Thoracic aorta (tissue), 2 donors: ENCODE results near the gene KIAA0930. TPM values are rescaled to one million over a fixed set of nuclear protein-coding genes. Genes with fewer than 3 reads are reported as not detected.
"Not testable (repeated sequence)": the region's sequence is repeated elsewhere in the genome, so short reads cannot be mapped to it uniquely, and the experiment has no call there.

Experiments used
- ATAC-seq: fragments of 150-250 bp; one replicate; pipeline ENCODE4 v1.8.0; 2017; ENCODE audit warnings: low read depth; ENCODE audit not compliant: insufficient number of reproducible peaks, low FRiP score
- DNase-seq: peaks from one replicate; pipeline ENCODE4 v3.0.0-alpha.2; 2020; ENCODE audit warnings: low spot score
- H3K27ac ChIP-seq, 2 donors: fragments of 200-600 bp; sonication (generic); 1 replicate in 1 of 2; 2 replicates in 1 of 2; pipeline ENCODE4 v1.5.1; 2016; ENCODE audit warnings: mild to moderate bottlenecking in 2 of 2, moderate library complexity in 2 of 2
- H3K27me3 ChIP-seq: fragments of 200-600 bp; sonication (generic); replicated peaks from 2 replicates; pipeline ENCODE4 v1.6.0; 2016; ENCODE audit warnings: mild to moderate bottlenecking; ENCODE audit not compliant: insufficient read depth
- H3K36me3 ChIP-seq: fragments of 200-600 bp; sonication (generic); one replicate; pipeline ENCODE4 v1.5.1; 2016
- H3K4me1 ChIP-seq, 2 donors: fragments of 200-600 bp; sonication (generic); 1 replicate in 1 of 2; 2 replicates in 1 of 2; pipeline versions ENCODE4 v1.5.1 to v1.6.0; 2016; ENCODE audit warnings: low read depth in 2 of 2, mild to moderate bottlenecking in 1 of 2; ENCODE audit not compliant: control insufficient read depth in 1 of 2
- H3K4me3 ChIP-seq: fragments of 200-600 bp; sonication (generic); 2 replicates; pipeline ENCODE4 v1.5.1; 2016; ENCODE audit warnings: mild to moderate bottlenecking
- H3K9me3 ChIP-seq: fragments of 200-600 bp; sonication (generic); 2 replicates; pipeline ENCODE4 v1.5.1; 2016
- CTCF ChIP-seq: fragments of 200-600 bp; sonication (generic); IDR thresholded peaks from one replicate; pipeline ENCODE4 v1.5.1; 2019; ENCODE audit warnings: antibody characterized with exemption
- total RNA-seq, 2 donors: library from RNA; depleted of rRNA; stranded (reverse); fragments of >200 nt; gene quantifications; one replicate each; pipeline versions ENCODE4 v1.1.0 to v1.2.3, GENCODE V29; 2016

Gene KIAA0930
- total RNA-seq, 2 donors from 2014 or later = 76.9 to 99.1 TPM

DNA sequence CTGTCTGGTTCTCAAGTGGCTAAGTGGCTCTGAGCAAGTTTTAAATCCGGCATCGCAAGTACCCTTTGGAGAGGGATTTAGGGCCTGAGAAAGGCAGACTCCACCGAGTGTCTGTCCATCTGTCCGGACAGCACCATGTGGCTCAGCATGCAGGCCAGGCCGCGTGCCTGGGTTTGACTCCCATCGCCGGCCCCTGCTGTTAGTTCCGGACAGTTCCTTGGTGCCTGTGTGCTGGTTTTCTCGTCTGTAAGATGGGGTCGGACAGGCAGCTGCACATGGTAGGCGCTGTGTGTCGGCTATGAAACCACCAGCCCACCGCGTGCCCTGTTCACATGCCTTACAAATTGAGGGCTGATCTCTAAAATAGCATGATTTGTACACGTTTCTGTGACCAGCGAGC, 46.0 kb downstream of the KIAA0930 start:
- H3K36me3 ChIP-seq = peaks cover 44% of the 10 kb centered on the region

GRCh38 chr22:45192701-45193187, 48.0 kb downstream of the KIAA0930 start:
- DNase-seq (no peak), ATAC-seq (no peak)
- no peaks in the 10 kb centered on the region for H3K4me1 ChIP-seq
- H3K9me3 ChIP-seq = no peaks in the 10 kb centered on the region
- peaks cover 35% of the 10 kb centered on the region for H3K36me3 ChIP-seq
- TF ChIP-seq CTCF = no peak
- H3K27me3 ChIP-seq = no peaks in the 10 kb centered on the region
- H3K27ac ChIP-seq = no peak overlapping the region
- H3K4me3 ChIP-seq = no peak overlapping the region

More for the DNA sequence above, 46.0 kb downstream of the KIAA0930 start:
- no peak for ATAC-seq
- no peak for TF ChIP-seq CTCF
- Histone ChIP-seq H3K27me3 (no peaks in the 10 kb centered on the region), H3K4me3 (no peak overlapping the region), H3K4me1 (no peaks in the 10 kb centered on the region), H3K27ac (no peak overlapping the region), H3K9me3 (no peaks in the 10 kb centered on the region)
- no peak for DNase-seq

- ATAC-seq, DNase-seq, H3K9me3 ChIP-seq: not testable (repeated sequence)
These were observed 48.9 kb downstream of the KIAA0930 start for GRCh38 chr22:45191746-45192145.

DNA sequence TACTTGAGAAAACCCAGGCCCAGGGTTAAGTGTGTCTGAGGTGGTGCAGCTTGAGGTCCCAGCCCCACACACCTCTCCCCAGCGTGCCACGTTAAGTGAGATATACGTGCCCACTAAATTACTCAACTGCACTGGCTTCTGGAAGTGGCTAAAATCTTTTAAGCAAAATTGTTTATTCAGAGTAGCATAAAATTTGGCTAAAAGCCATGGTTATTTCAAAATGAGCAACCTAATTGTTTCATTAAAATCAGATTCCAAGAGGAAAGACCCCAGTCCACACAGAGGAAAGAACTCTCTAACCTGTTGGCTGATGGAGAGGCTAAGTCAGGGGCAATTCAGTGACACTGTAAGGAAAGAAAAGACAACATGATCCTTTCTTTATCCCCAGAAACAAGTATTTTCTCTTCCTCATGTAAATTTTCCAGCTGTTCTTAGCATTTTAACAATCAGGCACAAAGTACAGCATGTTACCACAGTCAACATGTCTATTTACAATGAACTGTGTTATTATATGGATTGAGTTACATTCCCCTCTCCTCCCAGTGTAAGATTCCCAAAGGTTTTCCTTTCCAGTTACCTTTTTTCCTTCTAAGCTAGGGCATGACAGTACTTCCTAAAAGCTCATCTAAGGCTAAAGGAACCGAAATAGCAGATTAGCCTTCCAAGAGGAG, 50.4 kb downstream of the KIAA0930 start:
- Histone ChIP-seq H3K4me1 (no peaks in the 10 kb centered on the region), H3K27ac (no peak overlapping the region), H3K27me3 (no peaks in the 10 kb centered on the region), H3K36me3 (peaks cover 14% of the 10 kb centered on the region), H3K9me3 (no peaks in the 10 kb centered on the region), H3K4me3 (no peak overlapping the region)
- no peak for DNase-seq
- no peak for TF ChIP-seq CTCF
- ATAC-seq = no peak

More at GRCh38 chr22:45191746-45192145, 48.9 kb downstream of the KIAA0930 start:
- not testable (repeated sequence) for H3K4me1 ChIP-seq, H3K27ac ChIP-seq, H3K4me3 ChIP-seq, H3K27me3 ChIP-seq
- peaks cover 25% of the 10 kb centered on the region for H3K36me3 ChIP-seq

- H3K4me1 ChIP-seq = no peaks in the 10 kb centered on the region
- no peak overlapping the region for H3K4me3 ChIP-seq
- no peaks in the 10 kb centered on the region for H3K27me3 ChIP-seq
- H3K36me3 ChIP-seq = peaks cover 18% of the 10 kb centered on the region
- H3K9me3 ChIP-seq = no peaks in the 10 kb centered on the region
- no peak for DNase-seq
- no peak for TF ChIP-seq CTCF
- no peak overlapping the region for H3K27ac ChIP-seq
- ATAC-seq = no peak
These were observed 51.9 kb downstream of the KIAA0930 start for GRCh38 chr22:45188779-45189178.

DNA sequence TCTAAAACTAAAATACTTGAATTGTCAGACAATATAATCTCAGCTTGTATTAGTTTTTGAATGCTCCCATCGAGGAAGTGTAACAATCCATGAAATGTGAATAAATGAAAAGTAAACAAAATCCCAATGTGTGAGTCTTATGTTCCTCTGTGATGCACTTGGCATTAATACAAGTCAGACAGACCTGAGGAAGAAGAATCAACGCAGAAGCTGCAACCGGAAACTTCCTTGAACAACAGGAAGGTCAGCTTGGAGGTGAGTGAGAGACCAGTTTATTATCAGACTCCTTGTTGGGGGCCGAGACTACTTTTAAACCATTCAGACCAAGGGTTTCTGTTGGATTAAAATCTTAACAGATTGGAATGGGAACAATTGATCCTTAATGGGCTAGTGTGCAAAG, 52.8 kb downstream of the KIAA0930 start:
- Histone ChIP-seq H3K36me3 (peaks cover 23% of the 10 kb centered on the region), H3K27me3 (no peaks in the 10 kb centered on the region), H3K4me3 (no peak overlapping the region), H3K9me3 (no peaks in the 10 kb centered on the region), H3K4me1 (no peaks in the 10 kb centered on the region), H3K27ac (no peak overlapping the region)
- DNase-seq = no peak
- no peak for TF ChIP-seq CTCF
- ATAC-seq = no peak
